OCI-LY1 (cell line): Measurements from ENCODE around the gene SIGLEC1.

Experiments
- H2AFZ ChIP-seq: fragments of 200-600 bp; sonication (generic), shearing (Covaris generic); 2 replicates; pipeline ENCODE4 v1.6.0; 2014; ENCODE audit warnings: antibody characterized with exemption, mild to moderate bottlenecking, low read length
- H3F3A ChIP-seq: fragments of 200-600 bp; sonication (generic), shearing (Covaris generic); 2 replicates; pipeline ENCODE4 v1.6.0; 2014; ENCODE audit warnings: mild to moderate bottlenecking, antibody characterized with exemption, low read length, moderate library complexity; ENCODE audit not compliant: insufficient read depth
- H3K27ac ChIP-seq: fragments of 200-600 bp; sonication (generic); 2 replicates; pipeline ENCODE4 v1.5.1; 2014; ENCODE audit warnings: low read length, mixed run types, mild to moderate bottlenecking, low read depth; ENCODE audit not compliant: poor library complexity, severe bottlenecking
- H3K27me3 ChIP-seq: fragments of 200-600 bp; sonication (generic); 2 replicates; pipeline ENCODE4 v1.6.0; 2014; ENCODE audit warnings: antibody characterized with exemption, mild to moderate bottlenecking, low read length, moderate library complexity; ENCODE audit not compliant: insufficient read depth
- H3K36me3 ChIP-seq: fragments of 200-600 bp; sonication (generic); 2 replicates; pipeline ENCODE4 v1.6.1; 2014; ENCODE audit warnings: mild to moderate bottlenecking, antibody characterized with exemption, low read length, moderate library complexity, mixed read lengths; ENCODE audit not compliant: insufficient read depth
- H3K4me1 ChIP-seq: fragments of 200-600 bp; sonication (generic); 2 replicates; pipeline ENCODE4 v1.5.1; 2014; ENCODE audit warnings: mild to moderate bottlenecking, low read length, moderate library complexity; ENCODE audit not compliant: insufficient read depth, severe bottlenecking
- H3K4me2 ChIP-seq: fragments of 200-600 bp; sonication (generic), shearing (Covaris generic); 2 replicates; pipeline ENCODE4 v1.6.1; 2014; ENCODE audit warnings: low read length
- H3K4me3 ChIP-seq: fragments of 200-600 bp; sonication (generic); 2 replicates; pipeline ENCODE4 v1.5.1; 2014; ENCODE audit warnings: low read length, low read depth, mild to moderate bottlenecking, mixed read lengths; ENCODE audit not compliant: poor library complexity, severe bottlenecking
- H3K79me2 ChIP-seq: fragments of 200-600 bp; shearing (Covaris generic); 2 replicates; pipeline ENCODE4 v1.6.1; 2016; ENCODE audit warnings: mixed run types, low read length, mixed read lengths; ENCODE audit not compliant: insufficient read depth
- H3K9ac ChIP-seq: fragments of 200-600 bp; sonication (generic), shearing (Covaris generic); 2 replicates; pipeline ENCODE4 v1.6.1; 2014; ENCODE audit warnings: mild to moderate bottlenecking, low read length, mixed read lengths
- H3K9me2 ChIP-seq: fragments of 200-600 bp; sonication (generic), shearing (Covaris generic); 2 replicates; pipeline ENCODE4 v1.6.1; 2014; ENCODE audit warnings: low read depth, mild to moderate bottlenecking, low read length, mixed read lengths
- H3K9me3 ChIP-seq: fragments of 200-600 bp; shearing (Covaris generic); 2 replicates; pipeline ENCODE4 v1.6.1; 2014; ENCODE audit warnings: low read length, mixed read lengths
- H4K20me1 ChIP-seq: fragments of 200-600 bp; sonication (generic), shearing (Covaris generic); 2 replicates; pipeline ENCODE4 v1.6.0; 2016; ENCODE audit warnings: mild to moderate bottlenecking, low read length; ENCODE audit not compliant: insufficient read depth
- CTCF ChIP-seq: fragments of 200-600 bp; sonication (generic), shearing (Covaris generic); IDR thresholded peaks from 2 replicates; pipeline ENCODE4 v1.5.1; 2017; ENCODE audit warnings: mild to moderate bottlenecking, antibody characterized with exemption, low read length, moderate library complexity, mixed read lengths
- EZH2 ChIP-seq: fragments of 200-600 bp; sonication (generic), shearing (Covaris generic); IDR thresholded peaks from 2 replicates; pipeline ENCODE4 v1.8.0; 2017; ENCODE audit warnings: borderline replicate concordance, mixed run types, mild to moderate bottlenecking, antibody characterized with exemption, low read length, moderate library complexity, mixed read lengths

Gene SIGLEC1

GRCh38 chr20:3679749-3680700 is 32.4 kb downstream of the SIGLEC1 start:
- peaks cover 4% of the 10 kb centered on the region; the same call in 1 of the 2 replicates for H3K27me3 ChIP-seq
- no peak overlapping the region for H3K9ac ChIP-seq
- no peaks in the 10 kb centered on the region for H4K20me1 ChIP-seq
- no peaks in the 10 kb centered on the region for H3K9me3 ChIP-seq
- no peaks in the 10 kb centered on the region for H3F3A ChIP-seq
- H3K79me2 ChIP-seq, result no peaks in the 10 kb centered on the region
- no peak overlapping the region for H3K4me3 ChIP-seq
- H3K9me2 ChIP-seq, result no peaks in the 10 kb centered on the region
- TF ChIP-seq CTCF (no peak), EZH2 (no peak)
- H3K27ac ChIP-seq, result no peak overlapping the region
- no peak overlapping the region for H2AFZ ChIP-seq
- no peak overlapping the region for H3K4me2 ChIP-seq
- H3K4me1 ChIP-seq, result no peaks in the 10 kb centered on the region
- H3K36me3 ChIP-seq, result no peaks in the 10 kb centered on the region

- Histone ChIP-seq H3K9ac (no peak overlapping the region), H3K9me3 (no peaks in the 10 kb centered on the region), H2AFZ (no peak overlapping the region), H3F3A (no peaks in the 10 kb centered on the region), H3K4me3 (no peak overlapping the region), H3K79me2 (no peaks in the 10 kb centered on the region), H3K27ac (no peak overlapping the region), H3K4me1 (no peaks in the 10 kb centered on the region), H3K27me3 (no peaks in the 10 kb centered on the region), H4K20me1 (no peaks in the 10 kb centered on the region), H3K4me2 (no peak overlapping the region), H3K36me3 (no peaks in the 10 kb centered on the region), H3K9me2 (no peaks in the 10 kb centered on the region)
- TF ChIP-seq EZH2 (no peak), CTCF (no peak)
Observed at GRCh38 chr20:3678856-3679720, 33.3 kb downstream of the SIGLEC1 start.

- Histone ChIP-seq H3K4me1 (no peaks in the 10 kb centered on the region), H2AFZ (no peak overlapping the region), H3K4me2 (no peak overlapping the region), H3F3A (no peaks in the 10 kb centered on the region), H3K4me3 (no peak overlapping the region), H3K9ac (no peak overlapping the region), H3K9me3 (no peaks in the 10 kb centered on the region), H3K9me2 (no peaks in the 10 kb centered on the region), H3K27ac (no peak overlapping the region), H4K20me1 (no peaks in the 10 kb centered on the region), H3K36me3 (no peaks in the 10 kb centered on the region), H3K27me3 (no peaks in the 10 kb centered on the region), H3K79me2 (no peaks in the 10 kb centered on the region)
- TF ChIP-seq EZH2 (no peak), CTCF (no peak)
Observed at GRCh38 chr20:3678198-3678597, 34.2 kb downstream of the SIGLEC1 start.
